Ishikawa (cell line): ENCODE data around the gene KCNG4.

Source experiments
- EP300 ChIP-seq: IDR thresholded peaks from 2 replicates; pipeline ENCODE4 v1.6.1; 2012; ENCODE audit warnings: borderline replicate concordance
- RAD21 ChIP-seq: IDR thresholded peaks from 2 replicates; pipeline ENCODE4 v1.6.1; 2012; ENCODE audit warnings: low read depth
- TEAD4 ChIP-seq: IDR thresholded peaks from 2 replicates; pipeline ENCODE4 v1.6.1; 2012

- TF ChIP-seq EP300 (no peak), TEAD4 (no peak), RAD21 (no peak)
Observed at GRCh38 chr16:84271866-84272265, 32.1 kb upstream of the KCNG4 start.
